ENCODE results near the gene MICU2. TPM values are rescaled to one million over a fixed set of nuclear protein-coding genes. Genes with fewer than 3 reads are reported as not detected.
"Not testable (repeated sequence)": the region's sequence is repeated elsewhere in the genome, so short reads cannot be mapped to it uniquely, and the experiment has no call there.

Gene MICU2
- total and polyA plus RNA-seq, 2 of the 13 experiments (the other 11 are each of a cell fraction or from before 2014, with no cell fraction given) = 31.7 to 42.4 TPM

DNA sequence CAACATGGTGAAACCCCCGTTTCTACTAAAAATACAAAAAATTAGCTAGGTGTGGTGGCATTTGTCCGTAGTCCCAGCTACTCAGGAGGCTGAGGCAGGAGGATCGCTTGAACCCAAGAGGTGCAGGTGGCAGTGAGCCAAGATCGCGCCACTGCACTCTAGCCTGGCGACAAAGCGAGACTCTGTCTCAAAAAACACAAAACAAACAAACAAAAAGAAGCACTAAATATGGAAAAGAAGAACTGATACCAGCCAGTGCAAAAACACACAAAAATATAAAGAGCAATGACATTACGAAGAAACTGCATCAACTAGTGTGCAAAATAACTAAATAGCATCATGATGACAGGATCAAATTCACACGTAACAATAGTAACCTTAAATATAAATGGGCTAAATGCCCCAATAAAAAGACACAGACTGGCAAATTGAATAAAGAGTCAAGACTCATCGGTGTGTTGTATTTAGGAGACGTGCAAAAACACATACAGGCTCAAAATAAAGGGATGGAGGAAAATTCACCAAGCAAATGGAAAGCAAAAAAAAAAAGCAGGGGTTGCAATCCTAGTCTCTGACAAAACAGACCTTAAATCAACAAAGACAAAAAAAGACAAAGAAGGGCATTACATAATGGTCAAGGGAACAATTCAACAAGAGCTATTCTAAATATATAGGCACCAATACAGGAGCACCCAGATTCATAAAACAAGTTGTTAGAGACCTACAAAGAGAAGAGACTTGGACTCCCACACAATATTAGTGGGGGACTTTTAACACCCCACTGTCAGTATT lies 13.1 kb downstream of the MICU2 start:
- 96% methylated on average over 11 of the region's 11 CpGs for WGBS (ENCODE audit: low lambda C conversion rate)
- H3K9ac ChIP-seq (ENCODE audit: insufficient read depth, low read depth, low read length); H2AFZ ChIP-seq (ENCODE audit: low read length); H3K4me3 ChIP-seq (replicated peaks in 1 of 3; ENCODE audit: insufficient read depth in 1 of 3, low read depth in 2 of 3, low read length in 3 of 3); H4K20me1 ChIP-seq (ENCODE audit: insufficient read depth, low read length); H3K27me3 ChIP-seq (ENCODE audit: control insufficient read depth in 1 of 2, insufficient read depth in 2 of 2, low read length in 2 of 2); intact Hi-C loops (cut with micrococcal nuclease; ENCODE audit: unreplicated experiment); H3K4me2 ChIP-seq (ENCODE audit: low read depth, low read length); in situ Hi-C loops (cut with HindIII; ENCODE audit: extremely low pct_ligation_motif_present, low pct_unique_long_range_greater_than_20kb); H3K9me3 ChIP-seq (ENCODE audit: low read length); H3K27ac ChIP-seq (ENCODE audit: extremely low read length, insufficient read depth, low read length); DNase-seq (ENCODE audit: low spot score); CTCF ChIA-PET (ENCODE audit: low intra/inter-chr PET ratio, low total read pairs); BruUV-seq (replicated peaks); ATAC-seq; H3K36me3 ChIP-seq (replicated peaks in 1 of 2; ENCODE audit: control insufficient read depth in 1 of 2, insufficient read depth in 2 of 2, low read length in 2 of 2); FAIRE-seq; TF ChIP-seq SOX13 (IDR thresholded peaks at IDR 0.05): not testable (repeated sequence)
- H3K79me2 ChIP-seq (ENCODE audit: insufficient read depth, low read length) = peaks cover 39% of the 10 kb centered on the region
- TF ChIP-seq ZNF12 (CRISPR knock-in tag; IDR thresholded peaks at IDR 0.05) (peak; percentile 67; the same call in 1 of the 2 replicates), SOX5 (CRISPR knock-in tag; IDR thresholded peaks at IDR 0.05; ENCODE audit: borderline replicate concordance) (peak; percentile 38; the same call in 1 of the 2 replicates), SOX13 (CRISPR knock-in tag; conservative IDR thresholded peaks at IDR 0.05 in 1 of 2, IDR thresholded peaks at IDR 0.05 in 1 of 2) (peak in 1 of 2 experiments; percentile 78; a peak in 2 of 4 replicates)
- peaks cover 10% of the 10 kb centered on the region for H3K4me1 ChIP-seq (ENCODE audit: insufficient read depth, low read length)
- POLR2A ChIA-PET = interaction anchor here (3.3 kb wide), 1 partner anchor 13 kb away, joined by 12 read pairs; the partner anchor contains the start of gene MICU2

DNA sequence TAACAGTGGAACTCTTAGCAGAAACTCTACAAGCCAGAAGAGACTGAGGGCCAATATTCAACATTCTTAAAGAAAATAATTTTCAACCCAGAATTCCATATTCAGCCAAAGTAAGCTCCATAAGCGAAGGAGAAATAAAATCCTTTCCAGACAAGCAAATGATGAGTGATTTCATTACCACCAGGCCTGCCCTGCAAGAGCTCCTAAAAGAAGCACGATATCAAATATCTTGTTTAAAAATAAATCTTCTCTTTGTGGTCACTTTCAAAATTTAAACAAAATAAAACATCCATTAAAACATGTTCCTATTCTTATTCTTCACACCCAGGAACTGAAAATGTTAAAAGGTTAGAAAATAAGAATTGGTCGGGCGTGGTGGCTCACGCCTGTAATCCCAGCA lies 13.7 kb downstream of the MICU2 start:
- no peaks in the 10 kb centered on the region; a peak in 1 of 5 replicates for H3K36me3 ChIP-seq (replicated peaks in 1 of 2; ENCODE audit: control insufficient read depth in 1 of 2, insufficient read depth in 2 of 2, low read length in 2 of 2)
- over 99% methylated on average over 5 of the region's 5 CpGs for WGBS (ENCODE audit: low lambda C conversion rate)
- BruUV-seq (replicated peaks) = no TSS peak
- CTCF ChIA-PET (ENCODE audit: low intra/inter-chr PET ratio, low total read pairs) = no interaction called here
- no peaks in the 10 kb centered on the region for H4K20me1 ChIP-seq (ENCODE audit: insufficient read depth, low read length)
- intact Hi-C loops (cut with micrococcal nuclease; ENCODE audit: unreplicated experiment) (no loop called here), in situ Hi-C loops (cut with HindIII; ENCODE audit: extremely low pct_ligation_motif_present, low pct_unique_long_range_greater_than_20kb) (no loop called here)
- no peak overlapping the region for H3K27ac ChIP-seq (ENCODE audit: extremely low read length, insufficient read depth, low read length)
- no peak overlapping the region for H3K4me3 ChIP-seq (replicated peaks in 1 of 3; ENCODE audit: insufficient read depth in 1 of 3, low read depth in 2 of 3, low read length in 3 of 3)
- no peak for FAIRE-seq
- no peak overlapping the region for H2AFZ ChIP-seq (ENCODE audit: low read length)
- no peak for DNase-seq (ENCODE audit: low spot score)
- H3K79me2 ChIP-seq (ENCODE audit: insufficient read depth, low read length) = peaks cover 38% of the 10 kb centered on the region
- H3K4me1 ChIP-seq (ENCODE audit: insufficient read depth, low read length) = peaks cover 10% of the 10 kb centered on the region
- no peaks in the 10 kb centered on the region for H3K27me3 ChIP-seq (ENCODE audit: control insufficient read depth in 1 of 2, insufficient read depth in 2 of 2, low read length in 2 of 2)
- H3K9ac ChIP-seq (ENCODE audit: insufficient read depth, low read depth, low read length) = no peak overlapping the region
- H3K4me2 ChIP-seq (ENCODE audit: low read depth, low read length) = no peak overlapping the region
- ATAC-seq = no peak
- no peaks in the 10 kb centered on the region for H3K9me3 ChIP-seq (ENCODE audit: low read length)
- POLR2A ChIA-PET = no interaction called here
- TF ChIP-seq, protein P1, sequence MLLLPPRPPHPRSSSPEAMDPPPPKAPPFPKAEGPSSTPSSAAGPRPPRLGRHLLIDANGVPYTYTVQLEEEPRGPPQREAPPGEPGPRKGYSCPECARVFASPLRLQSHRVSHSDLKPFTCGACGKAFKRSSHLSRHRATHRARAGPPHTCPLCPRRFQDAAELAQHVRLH (CRISPR knock-in tag; IDR thresholded peaks at IDR 0.05; ENCODE audit: borderline replicate concordance, low read depth) = no peak
- TF ChIP-seq ZSCAN29 (CRISPR knock-in tag; conservative IDR thresholded peaks at IDR 0.05) = no peak
- TF ChIP-seq SALL1 (CRISPR knock-in tag; IDR thresholded peaks at IDR 0.05) = no peak
- TF ChIP-seq ZNF251 (CRISPR knock-in tag; IDR thresholded peaks at IDR 0.05) = no peak
- TF ChIP-seq IRF2 (CRISPR knock-in tag; IDR thresholded peaks at IDR 0.05) = no peak
- TF ChIP-seq ZNF879 (CRISPR knock-in tag; IDR thresholded peaks at IDR 0.05) = no peak
- TF ChIP-seq IRX3 (CRISPR knock-in tag; IDR thresholded peaks at IDR 0.05; ENCODE audit: borderline replicate concordance, low read depth) = no peak
- no peak for TF ChIP-seq ZNF34 (CRISPR knock-in tag; IDR thresholded peaks at IDR 0.05; ENCODE audit: borderline replicate concordance)
- TF ChIP-seq SUZ12 (IDR thresholded peaks at IDR 0.05; ENCODE audit: low read depth, low read length) = no peak
- TF ChIP-seq EEA1 (CRISPR knock-in tag; IDR thresholded peaks at IDR 0.05; ENCODE audit: borderline replicate concordance) = no peak

Data from HepG2 (cell line).